NCI-H526 (cell line): ENCODE measurements around the gene WDR7.
"Not testable (repeated sequence)": the region's sequence is repeated elsewhere in the genome, so short reads cannot be mapped to it uniquely, and the experiment has no call there.

Experiments used
- DNase-seq, 2 experiments: peaks; one replicate each; lab custom pipeline; 2025; lab: John Stamatoyannopoulos, UW

Gene WDR7

DNA sequence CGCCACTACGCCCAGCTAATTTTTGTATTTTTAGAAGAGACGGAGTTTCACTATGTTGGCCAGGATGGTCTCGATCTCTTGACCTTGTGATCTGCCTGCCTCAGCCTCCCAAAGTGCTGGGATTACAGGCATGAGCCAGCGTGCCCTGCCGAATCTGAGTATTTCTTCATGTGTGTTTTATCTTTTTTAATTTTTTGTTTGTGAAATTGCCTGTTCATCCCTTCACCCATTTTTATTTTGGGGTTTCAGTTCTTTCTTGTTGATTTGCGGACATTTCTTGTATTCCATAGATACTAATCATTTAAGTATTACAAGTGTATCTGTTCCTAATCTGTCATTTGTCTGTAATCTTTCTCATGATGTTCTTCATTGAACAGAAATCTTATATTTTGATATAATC, 3.1 kb downstream of the WDR7 start:
- DNase-seq: not testable (repeated sequence)

DNA sequence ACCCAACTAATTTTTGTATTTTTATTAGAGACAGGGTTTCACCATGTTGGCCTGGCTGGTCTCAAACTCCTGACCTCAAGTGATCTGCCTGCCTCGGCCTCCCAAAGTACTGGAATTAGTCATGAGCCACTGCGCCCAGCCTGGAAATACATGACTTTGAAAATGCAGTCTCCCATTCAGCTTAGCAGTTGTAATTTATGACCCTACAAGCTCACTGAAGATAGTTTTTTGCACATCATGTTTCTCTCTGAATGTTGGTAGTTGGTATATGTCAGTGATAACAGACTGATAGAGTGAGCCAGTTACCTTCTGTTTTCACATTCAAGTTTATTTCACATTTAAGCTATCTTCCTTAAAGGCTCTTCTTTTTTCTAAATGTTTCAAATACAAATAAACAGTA, 7.1 kb downstream of the WDR7 start:
- DNase-seq: no peak

DNA sequence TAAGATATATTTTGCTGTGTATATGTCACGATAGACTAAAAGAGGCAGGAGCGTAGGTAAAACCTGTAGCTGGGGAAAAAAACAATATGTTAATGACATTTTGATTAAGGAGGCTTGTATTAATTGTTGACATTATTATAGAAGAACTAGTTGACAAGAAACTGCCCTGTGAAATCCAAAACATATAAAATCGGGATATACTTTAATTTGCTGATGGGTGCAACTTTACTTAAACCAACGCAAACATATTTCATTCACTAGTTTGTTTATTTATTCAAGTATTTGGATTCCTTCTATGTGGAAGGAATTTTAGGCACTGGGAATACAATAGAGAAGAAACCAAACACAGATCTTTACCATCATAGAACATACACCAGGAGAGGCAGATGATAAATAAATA, 8.0 kb downstream of the WDR7 start:
- DNase-seq: no peak

DNA sequence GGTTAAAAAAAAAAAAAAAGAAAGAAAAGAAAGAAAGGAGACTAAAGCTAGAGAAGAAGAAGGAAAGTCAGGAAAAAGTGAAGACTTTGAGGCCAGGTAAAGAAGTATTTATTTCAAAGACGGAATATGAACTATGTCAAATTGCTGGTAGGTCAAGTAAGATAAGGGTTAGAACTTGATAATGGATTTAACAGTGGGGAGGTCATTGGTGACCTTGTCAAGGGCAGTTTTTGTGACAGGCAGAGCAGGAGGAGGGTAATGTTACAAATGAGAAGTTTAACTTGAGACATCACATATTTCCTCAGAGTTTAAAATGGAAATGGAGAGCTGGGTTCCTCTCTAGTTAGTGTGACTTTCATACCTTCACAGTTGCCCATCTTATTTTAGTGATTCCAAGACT, 9.5 kb downstream of the WDR7 start:
- DNase-seq: no peak

DNA sequence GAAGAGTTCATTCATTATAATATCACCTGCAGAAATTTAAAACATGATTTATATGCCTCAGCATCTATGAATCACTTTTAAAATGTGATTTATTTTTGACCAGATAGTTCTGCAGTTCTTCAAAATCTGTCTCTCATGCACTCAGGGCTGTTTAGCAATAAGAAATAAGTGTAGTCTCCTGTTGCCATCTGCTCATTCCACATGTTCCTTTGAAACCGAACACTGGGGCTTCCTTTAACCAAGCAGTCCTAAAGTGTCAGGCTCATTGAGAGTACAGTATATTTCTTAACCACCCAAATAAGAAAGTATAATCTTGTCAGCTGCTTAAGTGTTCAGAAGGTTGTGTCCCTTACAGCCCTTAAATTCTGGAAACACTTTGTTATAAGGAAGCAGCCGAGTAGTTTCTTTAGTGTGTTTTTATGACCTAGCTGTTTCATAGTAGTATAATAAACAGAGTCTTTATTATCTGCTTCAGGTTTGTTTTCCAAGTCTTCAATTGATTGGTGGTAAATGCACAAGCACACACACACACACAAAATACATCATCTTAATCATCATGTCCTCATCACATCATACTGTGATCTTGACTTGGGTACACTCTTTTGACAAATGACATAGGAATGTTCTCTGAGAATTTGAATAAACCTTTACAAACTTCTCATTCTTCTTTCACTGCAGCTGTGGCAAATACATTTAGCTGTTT, 10.4 kb downstream of the WDR7 start:
- no peak for DNase-seq

DNA sequence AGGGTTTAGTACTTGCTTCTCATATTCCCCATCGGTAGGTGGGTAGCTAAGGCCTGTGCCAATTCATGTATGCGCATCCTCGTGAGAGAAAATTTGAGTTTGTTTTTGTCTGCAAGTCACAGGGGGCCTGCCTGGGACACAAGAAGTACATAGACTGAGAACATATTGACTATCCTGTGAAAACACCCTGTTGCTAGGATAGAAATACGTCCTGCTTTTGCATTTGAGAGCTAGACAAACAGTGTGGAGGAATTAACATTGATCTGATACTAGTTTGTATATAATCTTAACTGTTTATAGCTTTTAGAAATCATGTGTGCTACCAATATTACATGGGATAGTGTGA, 10.9 kb downstream of the WDR7 start:
- peak in 1 of 2 experiments; percentile 42 for DNase-seq

DNA sequence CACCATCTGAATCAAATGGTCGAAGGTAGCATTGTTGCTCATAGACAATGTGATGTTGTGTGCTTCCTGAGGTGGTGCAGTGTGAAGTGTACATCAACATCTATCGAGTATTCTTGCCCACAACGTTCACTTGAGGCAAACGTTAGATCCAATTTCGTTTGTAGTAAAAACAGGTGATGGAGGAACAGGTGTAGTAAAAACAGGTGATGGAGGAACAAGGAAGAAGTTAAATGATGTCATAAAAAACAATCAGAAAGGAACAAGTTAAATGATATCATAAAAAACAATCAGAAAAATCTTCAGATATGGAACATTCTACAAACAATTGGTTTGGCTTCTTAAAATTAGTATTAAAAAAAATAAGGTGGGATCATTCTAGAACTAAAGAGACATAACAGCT, 11.3 kb downstream of the WDR7 start:
- DNase-seq: peak; percentile 25 to 53

DNA sequence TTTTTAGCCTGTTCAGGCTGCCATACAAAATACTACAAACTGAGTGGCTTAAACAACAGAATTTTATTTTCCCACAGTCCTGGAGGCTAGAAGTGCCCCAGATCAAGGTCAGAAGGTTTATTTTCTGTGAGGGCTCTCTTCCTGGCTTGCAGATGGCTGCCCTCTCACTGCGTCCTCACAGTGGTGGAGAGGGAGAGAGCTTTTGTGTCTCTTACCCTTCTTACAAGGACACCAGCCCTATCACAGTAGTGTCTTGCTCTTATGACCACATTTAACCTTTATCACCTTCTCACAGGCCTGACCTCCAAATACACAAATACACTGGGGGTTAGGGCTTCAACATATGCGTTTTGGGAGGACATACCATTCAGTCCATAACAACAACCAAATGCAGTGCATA, 11.7 kb downstream of the WDR7 start:
- DNase-seq: peak in 1 of 2 experiments; percentile 6

DNA sequence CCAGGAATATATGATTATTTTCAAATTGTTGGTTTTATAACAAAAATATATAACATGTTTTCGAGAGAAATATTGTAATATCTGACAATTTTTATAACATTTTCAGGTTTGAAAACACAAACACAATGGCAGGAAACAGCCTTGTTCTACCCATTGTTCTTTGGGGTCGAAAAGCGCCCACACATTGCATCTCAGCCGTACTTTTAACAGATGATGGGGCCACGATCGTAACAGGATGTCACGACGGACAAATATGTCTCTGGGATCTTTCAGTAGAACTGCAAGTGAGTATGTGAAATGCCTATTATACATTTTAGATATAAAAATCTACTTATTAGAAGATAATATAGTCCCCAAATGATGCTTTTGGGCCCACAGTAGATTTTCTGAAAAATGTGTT, 21.2 kb downstream of the WDR7 start:
- DNase-seq: no peak

DNA sequence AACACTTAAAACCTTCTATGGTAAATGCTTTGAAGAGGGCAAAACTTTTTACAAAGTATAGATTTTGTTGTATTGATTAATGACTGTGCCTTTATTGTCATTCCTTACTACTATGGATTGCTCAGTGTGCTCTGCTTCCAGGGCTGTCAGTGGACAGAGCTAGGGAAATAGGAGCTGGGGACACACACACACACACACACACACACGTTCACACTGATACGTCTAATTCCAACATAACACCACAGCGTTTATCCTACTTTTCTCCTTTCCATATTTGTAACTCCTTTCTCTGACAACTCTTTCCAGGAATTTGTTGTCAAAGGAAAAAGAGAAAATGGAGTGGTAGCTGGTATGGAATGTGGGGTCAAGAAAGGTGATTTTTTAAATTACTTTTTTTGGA, 21.8 kb downstream of the WDR7 start:
- no peak for DNase-seq

DNA sequence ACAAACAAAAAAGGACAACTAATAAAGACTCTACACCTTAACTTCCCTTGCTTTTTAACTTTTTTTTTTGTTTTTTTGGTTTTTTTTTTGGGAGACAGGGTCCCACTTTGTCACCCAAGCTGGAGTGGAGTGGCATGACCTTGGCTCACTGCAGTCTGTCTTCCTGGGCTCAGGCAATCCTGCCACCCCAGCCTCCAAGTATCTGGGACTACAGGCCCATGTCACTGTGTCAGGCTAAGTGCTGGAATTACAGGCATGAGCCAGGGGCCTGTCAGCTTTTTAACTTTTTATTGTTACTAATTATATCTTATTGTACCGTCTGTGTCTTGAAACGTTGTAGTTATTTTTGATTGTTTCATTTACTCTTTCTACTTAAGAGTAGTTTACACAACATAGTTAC, 25.5 kb downstream of the WDR7 start:
- DNase-seq: no peak

DNA sequence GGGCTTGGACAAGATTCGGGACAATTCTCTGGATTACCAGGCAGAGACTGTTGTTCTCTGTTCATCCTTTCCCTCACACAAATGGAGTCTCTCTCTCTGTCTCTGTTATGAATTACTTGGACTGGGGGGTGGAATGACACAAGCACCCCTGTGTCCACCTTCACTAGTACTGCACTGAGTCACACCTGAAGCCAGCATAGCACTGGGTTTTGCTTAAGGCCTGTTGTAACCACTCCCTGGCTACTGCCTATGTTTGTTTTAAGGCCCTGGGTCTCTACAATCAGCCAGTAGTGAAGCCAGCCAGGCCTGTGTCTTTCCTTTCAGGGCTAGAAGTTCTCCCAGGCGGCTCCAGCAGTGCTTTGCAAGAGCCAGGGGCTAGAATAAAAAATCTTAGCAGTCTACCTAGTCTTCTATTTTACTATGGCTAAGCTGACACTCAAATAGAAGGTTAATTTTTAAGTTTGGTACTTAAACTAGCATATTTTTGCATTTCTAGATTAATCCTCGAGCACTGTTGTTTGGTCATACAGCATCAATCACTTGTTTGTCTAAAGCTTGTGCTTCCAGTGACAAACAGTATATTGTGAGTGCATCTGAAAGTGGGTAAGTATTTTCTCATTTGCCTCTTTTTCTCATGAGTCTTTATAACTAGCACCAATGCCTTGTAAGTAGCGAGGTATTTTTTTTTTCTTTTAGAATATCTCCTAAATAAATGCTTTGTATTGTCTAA, 27.8 kb downstream of the WDR7 start:
- no peak for DNase-seq

DNA sequence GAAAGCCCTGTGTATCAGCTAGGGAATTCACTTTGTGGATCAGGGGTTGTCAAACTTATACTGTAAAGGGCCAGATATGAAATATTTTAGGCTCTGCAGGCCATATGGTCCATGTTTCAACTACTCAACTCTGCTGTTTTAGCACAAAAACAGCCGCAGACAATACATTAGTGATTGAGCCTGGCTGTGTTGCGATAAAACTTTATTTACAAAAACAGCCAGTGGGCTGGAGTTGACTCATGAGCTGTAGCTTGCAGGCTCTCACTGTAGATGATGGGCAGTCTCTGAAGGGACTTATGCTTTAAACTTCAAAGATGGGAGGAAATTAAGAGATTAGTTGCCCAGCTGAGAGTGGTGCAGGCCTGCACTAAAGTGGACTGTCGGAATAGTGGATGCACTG, 33.1 kb downstream of the WDR7 start:
- no peak for DNase-seq

DNA sequence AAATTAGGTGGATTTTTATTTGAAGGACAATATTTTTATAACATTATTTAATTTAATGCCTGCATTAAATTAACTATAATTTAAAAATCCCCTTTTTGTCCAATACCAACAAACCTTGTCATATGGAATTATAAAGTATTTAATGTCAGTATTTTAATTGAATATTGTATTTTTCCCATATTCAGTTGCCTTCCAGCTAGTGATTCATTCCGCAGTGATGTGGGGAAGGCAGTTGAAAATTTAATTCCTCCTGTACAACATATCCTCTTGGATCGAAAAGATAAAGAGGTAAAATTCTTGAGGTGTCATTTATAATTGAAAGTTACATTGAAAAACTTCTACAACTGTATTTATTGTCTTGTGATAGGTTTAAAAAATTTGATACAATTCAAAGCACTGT, 40.4 kb downstream of the WDR7 start:
- no peak for DNase-seq

DNA sequence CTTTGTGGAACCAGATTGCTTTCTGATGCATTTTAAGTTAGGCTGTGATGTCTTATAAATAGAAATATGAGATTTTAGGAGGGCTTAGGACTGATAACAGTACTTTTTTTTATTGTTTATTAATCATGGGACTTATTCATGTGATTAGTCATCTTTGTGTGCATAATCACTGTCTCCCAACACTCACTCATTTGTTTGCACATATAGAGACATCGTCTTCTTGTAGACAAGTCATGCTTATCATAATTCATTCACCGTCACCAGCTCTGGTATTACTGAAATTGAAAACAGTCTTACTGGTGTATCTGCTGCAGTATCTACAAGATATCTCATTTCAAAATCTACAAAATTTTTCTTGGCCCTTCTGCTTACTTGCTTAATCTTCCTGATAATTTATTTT, 45.8 kb downstream of the WDR7 start:
- DNase-seq: no peak

DNA sequence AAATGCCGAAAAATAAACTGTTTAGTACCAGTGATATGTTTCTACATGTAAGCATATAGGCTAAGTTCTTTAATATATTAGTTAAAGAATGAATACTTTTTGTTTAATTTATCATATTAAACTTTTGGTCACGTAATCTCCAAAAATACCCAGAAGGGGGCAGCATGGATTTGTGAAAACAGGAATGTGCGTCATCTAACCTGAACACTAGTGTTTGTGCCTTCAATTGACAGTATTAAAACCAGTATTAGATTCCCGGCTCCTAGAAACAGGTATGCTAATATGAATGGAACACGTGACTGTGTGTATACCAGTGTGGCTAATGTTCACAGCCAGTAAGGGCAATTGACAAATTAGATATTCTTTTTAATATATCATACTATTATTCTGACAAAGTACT, 51.8 kb downstream of the WDR7 start:
- peak; percentile 67 to 74 for DNase-seq

DNA sequence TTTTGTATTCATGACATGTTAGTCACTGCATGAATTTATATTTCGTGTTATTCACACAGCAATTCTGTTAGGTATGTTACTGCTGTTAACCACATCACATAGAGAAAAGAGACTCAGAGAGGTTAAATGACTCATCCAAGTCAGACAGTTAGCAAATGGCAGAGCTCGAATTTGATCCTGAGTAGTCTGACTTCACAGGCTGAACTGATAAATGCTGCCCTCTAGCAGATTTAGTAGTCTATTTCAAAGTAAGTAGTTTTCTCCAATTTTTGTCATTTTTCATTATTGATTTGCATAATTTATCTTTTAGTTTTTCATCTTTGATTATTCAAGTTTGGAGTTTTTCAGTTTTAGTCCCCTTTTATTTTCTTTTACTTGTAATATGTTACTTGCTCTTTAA, 58.3 kb downstream of the WDR7 start:
- no peak for DNase-seq

DNA sequence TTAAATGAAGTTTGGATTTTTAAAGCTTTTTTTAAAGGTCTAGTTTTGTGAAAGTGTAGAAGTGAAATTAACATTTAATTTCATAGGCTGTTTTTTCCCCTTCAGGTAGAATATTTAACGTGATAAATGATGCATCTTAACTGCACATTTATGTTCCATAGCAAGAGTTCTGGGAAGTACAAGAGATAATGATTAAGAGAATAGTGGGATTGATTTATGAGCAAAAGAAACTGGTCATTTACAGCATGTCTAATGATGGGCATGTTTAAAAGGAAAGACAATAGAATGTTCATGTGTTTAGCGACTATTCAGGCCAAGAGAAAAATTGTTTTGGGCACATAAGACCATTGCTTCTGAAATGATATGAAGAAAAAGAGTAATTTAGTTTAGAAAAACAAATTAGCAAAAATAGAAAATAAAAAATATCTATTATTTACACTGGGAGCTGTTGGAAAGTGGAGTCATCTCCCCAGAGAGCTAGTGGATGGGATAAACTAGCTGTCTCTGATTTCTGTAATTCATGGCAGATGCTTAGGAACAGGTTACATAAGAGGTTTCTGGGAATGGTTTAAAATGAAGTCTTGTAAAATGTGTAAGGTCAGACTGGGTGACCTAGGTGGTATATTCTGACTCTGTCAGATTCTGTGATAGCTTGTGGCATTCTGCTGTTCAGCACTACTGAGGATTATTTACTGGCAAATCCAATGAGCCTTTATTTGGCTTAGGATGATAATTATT, 60.7 kb downstream of the WDR7 start:
- no peak for DNase-seq

DNA sequence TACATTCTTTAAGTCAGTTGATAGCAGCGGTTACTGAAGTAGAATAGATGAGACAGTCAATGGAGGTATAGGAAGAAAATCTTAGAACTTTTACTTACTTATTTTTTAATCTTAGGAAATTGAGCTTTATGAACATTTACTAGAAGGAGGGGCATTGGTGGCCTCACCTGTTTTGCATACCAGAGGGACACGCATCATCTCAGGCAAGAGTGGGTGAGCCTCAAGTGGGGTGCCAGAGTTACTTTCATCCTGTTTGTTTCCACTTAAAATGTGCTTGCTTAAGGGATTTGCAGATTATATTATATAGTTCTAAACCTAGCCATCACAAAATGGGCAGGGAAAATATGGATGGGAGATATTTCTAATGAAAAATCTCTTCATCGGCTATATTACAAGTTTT, 61.6 kb downstream of the WDR7 start:
- no peak for DNase-seq

DNA sequence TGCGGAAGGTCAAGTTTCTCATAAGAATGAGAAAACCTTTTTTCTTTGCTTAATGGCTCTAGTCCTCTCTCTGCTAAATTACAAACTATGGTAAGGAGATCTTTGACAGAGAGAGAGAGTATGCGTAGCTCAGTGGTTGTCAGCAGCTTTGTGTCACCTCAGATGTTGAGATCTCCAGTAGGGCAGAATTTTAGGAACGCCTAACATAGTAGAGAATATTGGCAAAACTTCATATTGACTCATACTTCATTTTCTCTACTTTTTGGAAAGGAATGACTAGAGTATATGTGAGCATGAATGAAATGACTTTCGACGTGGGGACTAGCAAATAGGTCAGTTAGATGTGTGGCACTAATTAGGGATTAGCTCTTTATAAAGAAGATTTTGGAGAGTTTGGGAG, 64.0 kb downstream of the WDR7 start:
- DNase-seq: no peak

DNA sequence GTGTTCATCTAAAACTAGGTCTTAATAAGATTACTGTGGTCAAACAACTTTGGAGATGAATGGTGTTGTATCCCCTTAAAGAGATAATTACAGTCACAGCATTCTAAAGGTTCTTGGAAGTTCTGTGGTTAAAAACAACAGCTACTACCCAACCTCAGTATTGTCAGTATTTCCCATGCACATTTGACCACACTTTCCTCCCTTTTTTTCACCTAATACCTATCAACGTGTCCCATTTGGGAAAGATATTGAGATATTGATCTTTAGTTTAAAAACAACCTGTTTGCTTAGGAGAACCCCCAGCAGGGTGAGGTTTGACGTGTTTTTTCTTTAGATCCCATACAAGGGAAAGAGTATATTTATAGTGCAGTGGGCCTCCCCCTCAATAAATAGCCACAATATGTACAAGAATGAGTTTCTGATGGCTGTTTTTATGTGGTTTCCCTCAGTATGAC, 65.6 kb downstream of the WDR7 start:
- DNase-seq: no peak

DNA sequence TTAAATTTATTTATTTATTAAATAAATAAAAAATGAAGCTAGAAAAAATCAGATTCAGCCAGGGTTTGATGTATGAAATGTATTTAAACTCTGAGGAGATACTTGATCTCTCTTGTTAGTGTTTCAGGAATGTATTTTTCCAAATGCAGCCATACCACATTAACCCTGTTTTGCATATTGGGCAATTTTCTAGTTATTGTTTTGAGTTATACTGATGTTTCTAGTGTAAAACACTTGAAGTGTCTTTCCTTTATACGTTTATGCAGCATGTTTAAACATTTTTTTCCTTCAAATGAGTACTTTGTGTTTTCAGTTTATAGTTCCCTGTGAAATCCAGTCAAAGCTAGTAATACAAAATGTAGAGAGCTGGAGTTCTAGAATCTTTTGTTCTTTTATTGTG, 69.9 kb downstream of the WDR7 start:
- DNase-seq: no peak

DNA sequence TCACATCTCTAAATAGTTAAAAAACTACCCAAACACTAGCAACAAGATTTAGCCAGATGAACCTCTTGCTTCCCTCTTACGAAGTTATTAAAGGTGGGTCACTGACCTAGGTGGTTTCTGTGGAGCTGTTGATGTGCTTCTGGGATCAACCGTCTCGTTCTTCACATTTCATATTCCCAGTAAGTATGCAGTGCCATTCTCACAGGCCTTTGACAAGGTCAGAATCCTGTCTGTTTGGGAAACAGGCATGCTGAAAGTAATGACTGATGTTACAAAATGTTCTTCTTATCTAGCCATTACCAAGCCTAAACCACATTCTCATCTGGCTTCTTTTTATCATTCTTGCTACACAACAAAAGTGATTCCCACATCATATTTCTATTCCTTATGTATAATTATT, 70.3 kb downstream of the WDR7 start:
- DNase-seq: no peak
